HEK293 (cell line): ENCODE measurements around the gene CLTC.

Experiments used
- CTCF ChIA-PET: fragments of 350-600 bp; formaldehyde crosslinking; extraction: SDS; loops from one replicate; lab custom pipeline; 2021; ENCODE audit warnings: antibody characterized with exemption; lab: Yijun Ruan, JAX
- POLR2A ChIA-PET: fragments of 300-600 bp; formaldehyde crosslinking; extraction: SDS; loops from one replicate; lab custom pipeline; 2020; ENCODE audit warnings: antibody characterized with exemption, inconsistent platforms; lab: Yijun Ruan, JAX
- H3K27ac ChIP-seq: fragments of 200-500 bp; sonication (Bioruptor generic); 2 replicates; pipeline ENCODE4 v1.5.1; 2014; ENCODE audit warnings: low read depth, low read length, control low read depth, inconsistent platforms; ENCODE audit errors: extremely low read depth
- H3K36me3 ChIP-seq, 2 experiments: fragments of 200-500 bp in 1 of 2; sonication (Bioruptor generic) in 1 of 2; 1 replicate in 1 of 2; 2 replicates in 1 of 2; pipeline ENCODE4 v1.5.1; 2014 to 2017; ENCODE audit warnings: inconsistent platforms in 2 of 2, low read length in 2 of 2; ENCODE audit not compliant: control insufficient read depth in 2 of 2, insufficient read depth in 1 of 2
- H3K4me1 ChIP-seq: fragments of 200-500 bp; sonication (Bioruptor generic); 2 replicates; pipeline ENCODE4 v1.5.1; 2014; ENCODE audit warnings: mild to moderate bottlenecking, low read length, inconsistent platforms; ENCODE audit not compliant: control insufficient read depth, insufficient read depth
- H3K4me3 ChIP-seq: 2 replicates; pipeline ENCODE4 v1.5.1; 2011; ENCODE audit warnings: low read depth, mild to moderate bottlenecking, control low read depth, low read length, moderate library complexity
- H3K9me3 ChIP-seq: fragments of 200-500 bp; sonication (Bioruptor generic); 2 replicates; pipeline ENCODE4 v1.5.1; 2014; ENCODE audit warnings: low read depth, low read length, inconsistent platforms; ENCODE audit not compliant: control insufficient read depth, insufficient read depth
- BCL11B ChIP-seq: fragments of 450-650 bp; formaldehyde crosslinking; IDR thresholded peaks from 2 replicates; pipeline ENCODE4 v1.5.1; 2016; ENCODE audit warnings: low read depth, missing biosample characterization, missing genetic modification characterization
- HOXC10 ChIP-seq: sonication (generic); formaldehyde crosslinking; IDR thresholded peaks from 2 replicates; pipeline ENCODE4 v1.8.1; 2023; ENCODE audit warnings: mild to moderate bottlenecking, missing genetic modification reagents
- KLF1 ChIP-seq: fragments of 450-650 bp; formaldehyde crosslinking; IDR thresholded peaks from 2 replicates; pipeline ENCODE4 v1.5.1; 2016; ENCODE audit warnings: missing biosample characterization, missing genetic modification characterization
- KLF8 ChIP-seq: fragments of 450-650 bp; formaldehyde crosslinking; IDR thresholded peaks from 2 replicates; pipeline ENCODE4 v1.5.1; 2016; ENCODE audit warnings: missing biosample characterization, missing genetic modification characterization
- MEIS1 ChIP-seq: sonication (generic); formaldehyde crosslinking; IDR thresholded peaks from 2 replicates; pipeline ENCODE4 v1.8.1; 2022; ENCODE audit warnings: missing genetic modification reagents, mild to moderate bottlenecking, borderline replicate concordance
- RBAK ChIP-seq: fragments of 450-650 bp; formaldehyde crosslinking; IDR thresholded peaks from 2 replicates; pipeline ENCODE4 v1.5.1; 2016; ENCODE audit warnings: missing biosample characterization, missing genetic modification characterization
- REPIN1 ChIP-seq: fragments of 450-650 bp; formaldehyde crosslinking; IDR thresholded peaks from 2 replicates; pipeline ENCODE4 v1.5.1; 2017; ENCODE audit warnings: missing biosample characterization, missing genetic modification characterization, low read depth
- SETDB1 ChIP-seq: IDR thresholded peaks from one replicate; pipeline ENCODE4 v1.6.1; 2017; ENCODE audit warnings: mild to moderate bottlenecking, low read length, moderate library complexity, mixed read lengths; ENCODE audit not compliant: insufficient read length
- ZBTB8A ChIP-seq: fragments of 450-650 bp; formaldehyde crosslinking; IDR thresholded peaks from 2 replicates; pipeline ENCODE4 v1.5.1; 2016; ENCODE audit warnings: missing biosample characterization, missing genetic modification characterization
- ZFHX2 ChIP-seq: fragments of 450-650 bp; formaldehyde crosslinking; conservative IDR thresholded peaks from 2 replicates; pipeline ENCODE4 v1.5.1; 2016; ENCODE audit warnings: missing biosample characterization, missing genetic modification characterization
- ZNF112 ChIP-seq: fragments of 450-650 bp; formaldehyde crosslinking; IDR thresholded peaks from 2 replicates; pipeline ENCODE4 v1.5.0; 2017; ENCODE audit warnings: missing biosample characterization, missing genetic modification characterization
- ZNF114 ChIP-seq: fragments of 450-650 bp; formaldehyde crosslinking; IDR thresholded peaks from 2 replicates; pipeline ENCODE4 v1.5.0; 2017; ENCODE audit warnings: missing biosample characterization, missing genetic modification characterization
- ZNF140 ChIP-seq: fragments of 450-650 bp; formaldehyde crosslinking; IDR thresholded peaks from 2 replicates; pipeline ENCODE4 v1.5.1; 2016; ENCODE audit warnings: missing biosample characterization, missing genetic modification characterization
- ZNF184 ChIP-seq: fragments of 450-650 bp; IDR thresholded peaks from 2 replicates; pipeline ENCODE4 v1.5.1; 2018; ENCODE audit warnings: missing biosample characterization, mild to moderate bottlenecking, missing genetic modification characterization
- ZNF202 ChIP-seq: fragments of 450-650 bp; formaldehyde crosslinking; IDR thresholded peaks from 2 replicates; pipeline ENCODE4 v1.5.1; 2016; ENCODE audit warnings: missing biosample characterization, missing genetic modification characterization, borderline replicate concordance
- ZNF266 ChIP-seq: fragments of 450-650 bp; formaldehyde crosslinking; IDR thresholded peaks from 2 replicates; pipeline ENCODE4 v1.5.1; 2016; ENCODE audit warnings: missing biosample characterization, missing genetic modification characterization, low read depth
- ZNF366 ChIP-seq: fragments of 450-650 bp; formaldehyde crosslinking; conservative IDR thresholded peaks from 2 replicates; pipeline ENCODE4 v1.5.1; 2016; ENCODE audit warnings: missing biosample characterization, missing genetic modification characterization
- ZNF600 ChIP-seq: fragments of 450-650 bp; formaldehyde crosslinking; IDR thresholded peaks from 2 replicates; pipeline ENCODE4 v1.5.1; 2016; ENCODE audit warnings: missing biosample characterization, missing genetic modification characterization
- ZNF677 ChIP-seq: fragments of 450-650 bp; IDR thresholded peaks from 2 replicates; pipeline ENCODE4 v1.5.0; 2018; ENCODE audit warnings: missing biosample characterization, mild to moderate bottlenecking, missing genetic modification characterization, moderate library complexity
- ZNF776 ChIP-seq: fragments of 450-650 bp; formaldehyde crosslinking; IDR thresholded peaks from 2 replicates; pipeline ENCODE4 v1.5.0; 2017; ENCODE audit warnings: missing biosample characterization, missing genetic modification characterization, borderline replicate concordance
- ZNF777 ChIP-seq: fragments of 450-650 bp; formaldehyde crosslinking; IDR thresholded peaks from 2 replicates; pipeline ENCODE4 v1.5.1; 2017; ENCODE audit warnings: missing biosample characterization, missing genetic modification characterization, borderline replicate concordance
- ZNF792 ChIP-seq: fragments of 450-650 bp; formaldehyde crosslinking; IDR thresholded peaks from 2 replicates; pipeline ENCODE4 v1.5.1; 2016; ENCODE audit warnings: missing biosample characterization, missing genetic modification characterization
- ZNF830 ChIP-seq: fragments of 450-650 bp; IDR thresholded peaks from 2 replicates; pipeline ENCODE4 v1.5.0; 2018; ENCODE audit warnings: missing biosample characterization, missing genetic modification characterization, low read depth, mild to moderate bottlenecking, moderate library complexity
- TF ChIP-seq, protein P1 (sequence below): fragments of 450-650 bp; formaldehyde crosslinking; IDR thresholded peaks from 2 replicates; pipeline ENCODE4 v1.5.1; 2016; ENCODE audit warnings: missing biosample characterization, missing genetic modification characterization
- TF ChIP-seq, protein P2 (sequence below): fragments of 450-650 bp; formaldehyde crosslinking; IDR thresholded peaks from 2 replicates; pipeline ENCODE4; 2016; ENCODE audit warnings: missing biosample characterization, missing genetic modification characterization
- TF ChIP-seq, protein P3 (sequence below): fragments of 450-650 bp; formaldehyde crosslinking; IDR thresholded peaks from 2 replicates; pipeline ENCODE4 v1.5.1; 2017; ENCODE audit warnings: missing biosample characterization, mild to moderate bottlenecking, missing genetic modification characterization, moderate library complexity
- TF ChIP-seq, protein P4 (sequence below): sonication (generic); formaldehyde crosslinking; IDR thresholded peaks from 2 replicates; pipeline ENCODE4 v1.8.1; 2022; ENCODE audit warnings: mild to moderate bottlenecking, moderate library complexity, missing genetic modification reagents

The CLTC gene

DNA sequence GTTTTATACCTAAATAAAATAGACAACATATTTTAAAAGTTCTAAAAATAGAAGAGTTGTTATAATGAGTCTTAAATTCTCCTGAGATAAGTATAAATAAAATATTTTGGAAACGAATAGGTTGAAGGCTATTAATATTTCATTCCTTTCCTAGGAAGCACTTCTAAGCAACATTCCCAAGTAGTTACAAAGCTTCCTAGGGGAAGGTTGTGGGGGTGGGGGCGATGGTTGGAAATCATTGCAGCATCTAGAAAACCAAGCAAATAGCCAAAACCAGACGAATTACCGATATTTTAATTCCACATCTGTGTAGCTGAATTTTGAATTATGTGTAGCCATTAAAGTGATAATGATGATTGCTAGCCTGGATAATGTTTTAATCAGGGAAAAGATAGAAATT lies 60.6 kb downstream of the CLTC start (continued):
- TF ChIP-seq RBAK (no peak), ZNF600 (tag by site-specific recombination) (no peak)
- TF ChIP-seq, protein P1, sequence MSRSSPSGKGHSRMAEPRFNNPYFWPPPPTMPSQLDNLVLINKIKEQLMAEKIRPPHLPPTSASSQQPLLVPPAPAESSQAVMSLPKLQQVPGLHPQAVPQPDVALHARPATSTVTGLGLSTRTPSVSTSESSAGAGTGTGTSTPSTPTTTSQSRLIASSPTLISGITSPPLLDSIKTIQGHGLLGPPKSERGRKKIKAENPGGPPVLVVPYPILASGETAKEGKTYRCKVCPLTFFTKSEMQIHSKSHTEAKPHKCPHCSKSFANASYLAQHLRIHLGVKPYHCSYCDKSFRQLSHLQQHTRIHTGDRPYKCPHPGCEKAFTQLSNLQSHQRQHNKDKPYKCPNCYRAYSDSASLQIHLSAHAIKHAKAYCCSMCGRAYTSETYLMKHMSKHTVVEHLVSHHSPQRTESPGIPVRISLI (tag by site-specific recombination): no peak

DNA sequence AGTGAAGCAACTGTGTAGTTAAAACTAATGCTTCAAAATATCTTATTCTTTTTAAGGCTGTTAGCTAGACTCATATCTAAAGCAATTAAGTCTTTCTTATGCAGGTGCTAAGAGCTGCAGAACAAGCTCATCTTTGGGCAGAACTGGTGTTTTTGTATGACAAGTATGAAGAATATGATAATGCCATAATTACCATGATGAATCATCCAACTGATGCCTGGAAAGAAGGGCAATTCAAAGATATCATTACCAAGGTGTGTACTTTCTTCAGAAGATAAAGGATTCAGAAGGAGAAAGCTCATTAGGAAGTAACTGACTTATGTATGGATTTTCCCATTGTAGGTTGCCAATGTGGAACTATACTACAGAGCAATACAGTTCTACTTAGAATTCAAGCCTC lies 63.6 kb downstream of the CLTC start:
- POLR2A ChIA-PET: interaction anchor here (0.7 to 1.3 kb wide), 3 partner anchors 13 to 64 kb away, joined by 3 to 5 read pairs (median 3); partner anchors contain the start of genes CLTC, PTRH2 and VMP1
- no peak overlapping the region for H3K4me3 ChIP-seq
- CTCF ChIA-PET: interaction anchor here (1.0 to 1.5 kb wide), 3 partner anchors 12 to 372 kb away, joined by 3 to 6 read pairs (median 5); no protein-coding TSS in a partner anchor
- H3K4me1 ChIP-seq: no peaks in the 10 kb centered on the region
- H3K36me3 ChIP-seq: peaks cover 97 to 98% of the 10 kb centered on the region in 2 experiments
- H3K27ac ChIP-seq: no peak overlapping the region
- no peaks in the 10 kb centered on the region for H3K9me3 ChIP-seq
- TF ChIP-seq KLF8 (tag by site-specific recombination) (no peak), ZNF792 (tag by site-specific recombination) (no peak), ZNF777 (no peak), ZNF677 (tag by site-specific recombination) (no peak), KLF1 (tag by site-specific recombination) (no peak), ZNF266 (tag by site-specific recombination) (no peak), MEIS1 (no peak), ZNF202 (no peak), HOXC10 (CRISPR knock-in tag) (no peak), BCL11B (no peak), ZNF112 (tag by site-specific recombination) (no peak)
- TF ChIP-seq, protein P2, sequence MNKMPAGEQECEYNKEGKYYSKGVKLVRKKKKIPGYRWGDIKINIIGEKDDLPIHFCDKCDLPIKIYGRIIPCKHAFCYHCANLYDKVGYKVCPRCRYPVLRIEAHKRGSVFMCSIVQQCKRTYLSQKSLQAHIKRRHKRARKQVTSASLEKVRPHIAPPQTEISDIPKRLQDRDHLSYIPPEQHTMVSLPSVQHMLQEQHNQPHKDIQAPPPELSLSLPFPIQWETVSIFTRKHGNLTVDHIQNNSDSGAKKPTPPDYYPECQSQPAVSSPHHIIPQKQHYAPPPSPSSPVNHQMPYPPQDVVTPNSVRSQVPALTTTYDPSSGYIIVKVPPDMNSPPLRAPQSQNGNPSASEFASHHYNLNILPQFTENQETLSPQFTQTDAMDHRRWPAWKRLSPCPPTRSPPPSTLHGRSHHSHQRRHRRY: no peak
- TF ChIP-seq, all 188 proteins: peak for 0

DNA sequence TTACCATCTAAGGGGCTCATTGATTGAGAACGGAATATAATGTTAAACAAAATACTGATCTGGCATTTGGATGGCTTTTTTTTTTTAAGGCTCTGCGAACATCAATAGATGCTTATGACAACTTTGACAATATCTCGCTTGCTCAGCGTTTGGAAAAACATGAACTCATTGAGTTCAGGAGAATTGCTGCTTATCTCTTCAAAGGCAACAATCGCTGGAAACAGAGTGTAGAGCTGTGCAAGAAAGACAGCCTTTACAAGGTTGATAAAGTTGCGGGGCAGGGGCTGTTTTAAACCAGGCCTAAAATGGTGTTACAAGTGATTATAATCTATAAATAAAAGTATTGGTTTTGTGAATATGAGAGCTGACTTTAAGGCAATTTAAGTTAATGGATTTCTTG lies 65.3 kb downstream of the CLTC start:
- Histone ChIP-seq H3K27ac (no peak overlapping the region), H3K4me3 (no peak overlapping the region), H3K9me3 (no peaks in the 10 kb centered on the region), H3K4me1 (no peaks in the 10 kb centered on the region), H3K36me3 (peaks cover 95 to 98% of the 10 kb centered on the region in 2 experiments)
- CTCF ChIA-PET: interaction anchor here (0.6 kb wide), 2 partner anchors 10 to 1384 kb away, joined by 3 read pairs; no protein-coding TSS in a partner anchor
- POLR2A ChIA-PET: no interaction called here
- TF ChIP-seq REPIN1 (no peak), ZNF366 (tag by site-specific recombination) (no peak), ZNF140 (tag by site-specific recombination) (no peak), ZNF776 (tag by site-specific recombination) (no peak), ZFHX2 (tag by site-specific recombination) (no peak), KLF1 (tag by site-specific recombination) (no peak), ZNF114 (tag by site-specific recombination) (no peak), SETDB1 (no peak), ZNF777 (no peak), ZNF184 (tag by site-specific recombination) (no peak), ZNF830 (tag by site-specific recombination) (no peak), ZBTB8A (tag by site-specific recombination) (no peak)
- TF ChIP-seq, protein P3, sequence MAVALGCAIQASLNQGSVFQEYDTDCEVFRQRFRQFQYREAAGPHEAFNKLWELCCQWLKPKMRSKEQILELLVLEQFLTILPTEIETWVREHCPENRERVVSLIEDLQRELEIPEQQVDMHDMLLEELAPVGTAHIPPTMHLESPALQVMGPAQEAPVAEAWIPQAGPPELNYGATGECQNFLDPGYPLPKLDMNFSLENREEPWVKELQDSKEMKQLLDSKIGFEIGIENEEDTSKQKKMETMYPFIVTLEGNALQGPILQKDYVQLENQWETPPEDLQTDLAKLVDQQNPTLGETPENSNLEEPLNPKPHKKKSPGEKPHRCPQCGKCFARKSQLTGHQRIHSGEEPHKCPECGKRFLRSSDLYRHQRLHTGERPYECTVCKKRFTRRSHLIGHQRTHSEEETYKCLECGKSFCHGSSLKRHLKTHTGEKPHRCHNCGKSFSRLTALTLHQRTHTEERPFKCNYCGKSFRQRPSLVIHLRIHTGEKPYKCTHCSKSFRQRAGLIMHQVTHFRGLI: no peak
- TF ChIP-seq, protein P4, sequence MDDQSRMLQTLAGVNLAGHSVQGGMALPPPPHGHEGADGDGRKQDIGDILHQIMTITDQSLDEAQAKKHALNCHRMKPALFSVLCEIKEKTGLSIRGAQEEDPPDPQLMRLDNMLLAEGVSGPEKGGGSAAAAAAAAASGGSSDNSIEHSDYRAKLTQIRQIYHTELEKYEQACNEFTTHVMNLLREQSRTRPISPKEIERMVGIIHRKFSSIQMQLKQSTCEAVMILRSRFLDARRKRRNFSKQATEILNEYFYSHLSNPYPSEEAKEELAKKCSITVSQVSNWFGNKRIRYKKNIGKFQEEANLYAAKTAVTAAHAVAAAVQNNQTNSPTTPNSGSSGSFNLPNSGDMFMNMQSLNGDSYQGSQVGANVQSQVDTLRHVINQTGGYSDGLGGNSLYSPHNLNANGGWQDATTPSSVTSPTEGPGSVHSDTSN (CRISPR knock-in tag): no peak
